Adrenal gland (tissue), 12 donors: ENCODE measurements around the gene KRT81. TPM values are rescaled to one million over a fixed set of nuclear protein-coding genes. Genes with fewer than 3 reads are reported as not detected.

ENCODE experiments used
- DNase-seq, 7 donors: peaks; one replicate each; pipeline ENCODE4 v3.0.0-alpha.2; 2019 to 2020
- H3K27ac ChIP-seq, 5 donors: fragments of 200-600 bp; sonication (generic) in 4 of 5; 1 replicate in 3 of 5; 2 replicates in 2 of 5; pipeline versions ENCODE4 v1.5.1 to v1.8.0; 2016 to 2020; ENCODE audit warnings: mild to moderate bottlenecking in 1 of 5
- H3K27me3 ChIP-seq: fragments of 200-600 bp; 2 replicates; pipeline ENCODE4 v1.8.0; 2021
- H3K36me3 ChIP-seq, 2 donors: fragments of 200-600 bp; replicated peaks in 1 of 2; 1 replicate in 1 of 2; 2 replicates in 1 of 2; pipeline versions ENCODE4 v1.5.1 to v1.8.0; 2018 to 2022
- H3K4me1 ChIP-seq, 2 donors: fragments of 200-600 bp; replicated peaks in 1 of 2; 1 replicate in 1 of 2; 2 replicates in 1 of 2; pipeline versions ENCODE4 v1.5.1 to v1.8.0; 2018 to 2021
- H3K4me3 ChIP-seq, 4 donors: fragments of 200-600 bp; sonication (generic) in 3 of 4; one replicate each; pipeline ENCODE4 v1.5.1; 2016 to 2018
- H3K9me3 ChIP-seq, 3 donors: fragments of 200-600 bp; sonication (generic) in 1 of 3; replicated peaks in 1 of 3; 1 replicate in 2 of 3; 2 replicates in 1 of 3; pipeline versions ENCODE4 v1.5.1 to v1.8.0; 2016 to 2021
- POLR2A ChIP-seq, 2 donors: fragments of 450-650 bp; IDR thresholded peaks; one replicate each; pipeline ENCODE4 v1.6.1; 2017; ENCODE audit warnings: antibody characterized with exemption in 2 of 2, mild to moderate bottlenecking in 2 of 2, moderate library complexity in 1 of 2
- WGBS, 4 donors: extraction: QIAGEN DNeasy Blood & Tissue Kit in 2 of 4; methylation state at CpG; one replicate each; pipeline versions ENCODE4 v1.1.5 to v1.1.7; 2013 to 2017; 5-methylcytosine and 5-hydroxymethylcytosine counted together
- intact Hi-C, 2 donors: fragments of 100-400 bp; cut with DNase I; formaldehyde crosslinking; loops; one replicate each; pipeline versions ENCODE4 v1.14.1 to v1.15.0; 2022 to 2023
- polyA plus RNA-seq, 3 donors: library from polyadenylated mRNA; stranded (reverse); fragments of 200-250 nt in 2 of 3; fragments of 350-450 nt in 1 of 3; fragmentation: Illumina TruSeq in 1 of 3; extraction: RNeasy Lipid Tissue Mini Kit (QIAGEN cat#74804) in 1 of 3; gene quantifications; one replicate each; pipeline ENCODE4 v1.2.3, GENCODE V29; 2013 to 2014
- total RNA-seq, 9 donors: library from RNA; depleted of rRNA in 4 of 9; stranded (reverse); fragments of >200 nt in 4 of 9; fragments of 120-200 nt in 1 of 9; fragmentation: NEBNext Ultra II Directional in 1 of 9; extraction: Animal tissue kit (Norgen Biotek cat#: 25700) in 1 of 9; gene quantifications; one replicate each; pipeline versions ENCODE4 v1.1.0 to v1.2.4, GENCODE V29; 2013 to 2023
- TF ChIP-seq, protein P1 (sequence below), 6 experiments: fragments of 450-650 bp in 4 of 6; fragments of 200-600 bp in 2 of 6; sonication (generic) in 1 of 6; IDR thresholded peaks; 1 replicate in 5 of 6; 2 replicates in 1 of 6; pipeline versions ENCODE4 v1.5.1 to v1.8.0; 2016 to 2021; ENCODE audit warnings: antibody characterized with exemption in 6 of 6, mild to moderate bottlenecking in 2 of 6, moderate library complexity in 1 of 6
- donor health status: healthy with polysubstance abuse.
- donor health status: Bipolar disorder and iron deficiency.
- donor health status: DM: yes; HTN: yes; CAD: no.
- donor health status: DM: no; HTN: no; CAD: no.
- donor health status: DM: no; HTN: no; CAD: no.
- donor health status: DM: yes; HTN: yes; CAD: no.

The KRT81 gene
- total and polyA plus RNA-seq, 12 donors = 0.25 to 0.42 TPM; not detected in 10

DNA sequence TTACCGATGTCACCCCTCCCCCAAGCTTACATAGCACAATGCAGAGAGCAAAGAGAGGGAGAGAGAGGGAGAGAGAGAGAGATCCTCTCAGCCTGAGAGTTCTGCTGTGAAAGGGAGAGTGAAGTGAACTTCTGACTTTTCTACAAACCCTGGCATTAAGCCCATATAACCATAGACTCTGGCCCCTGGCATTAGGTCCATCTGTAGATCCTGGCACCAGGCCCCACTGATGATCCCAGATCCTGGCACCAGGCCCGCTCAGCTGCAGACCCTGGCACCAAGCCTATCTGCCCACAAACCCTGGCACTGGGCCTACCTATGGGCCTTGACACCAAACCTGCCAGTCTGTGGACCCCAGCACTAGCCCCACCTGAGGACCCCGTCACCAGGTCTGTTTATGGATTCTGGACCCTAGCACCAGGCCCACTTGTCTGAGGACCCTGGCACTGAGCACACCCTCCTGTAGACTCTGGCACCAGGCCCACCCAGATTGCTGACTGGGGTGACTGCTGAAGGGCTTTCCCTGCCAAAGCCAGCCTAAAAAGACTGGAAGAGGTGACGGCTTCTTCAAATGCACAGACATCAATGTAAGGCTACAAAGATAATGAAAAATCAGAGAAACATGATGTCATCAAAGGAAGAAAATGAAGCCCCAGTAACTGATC is 44.4 kb upstream of the KRT81 start:
- TF ChIP-seq, protein P1, sequence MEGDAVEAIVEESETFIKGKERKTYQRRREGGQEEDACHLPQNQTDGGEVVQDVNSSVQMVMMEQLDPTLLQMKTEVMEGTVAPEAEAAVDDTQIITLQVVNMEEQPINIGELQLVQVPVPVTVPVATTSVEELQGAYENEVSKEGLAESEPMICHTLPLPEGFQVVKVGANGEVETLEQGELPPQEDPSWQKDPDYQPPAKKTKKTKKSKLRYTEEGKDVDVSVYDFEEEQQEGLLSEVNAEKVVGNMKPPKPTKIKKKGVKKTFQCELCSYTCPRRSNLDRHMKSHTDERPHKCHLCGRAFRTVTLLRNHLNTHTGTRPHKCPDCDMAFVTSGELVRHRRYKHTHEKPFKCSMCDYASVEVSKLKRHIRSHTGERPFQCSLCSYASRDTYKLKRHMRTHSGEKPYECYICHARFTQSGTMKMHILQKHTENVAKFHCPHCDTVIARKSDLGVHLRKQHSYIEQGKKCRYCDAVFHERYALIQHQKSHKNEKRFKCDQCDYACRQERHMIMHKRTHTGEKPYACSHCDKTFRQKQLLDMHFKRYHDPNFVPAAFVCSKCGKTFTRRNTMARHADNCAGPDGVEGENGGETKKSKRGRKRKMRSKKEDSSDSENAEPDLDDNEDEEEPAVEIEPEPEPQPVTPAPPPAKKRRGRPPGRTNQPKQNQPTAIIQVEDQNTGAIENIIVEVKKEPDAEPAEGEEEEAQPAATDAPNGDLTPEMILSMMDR (IDR thresholded peaks at IDR 0.05) = no peak
- TF ChIP-seq POLR2A (IDR thresholded peaks at IDR 0.05) = no peak
- Histone ChIP-seq H3K9me3 (peaks cover 0 to 4% (median 0%) of the 10 kb centered on the region in 3 donors), H3K27ac (no peak overlapping the region), H3K27me3 (no peaks in the 10 kb centered on the region), H3K36me3 (no peaks in the 10 kb centered on the region), H3K4me3 (no peak overlapping the region), H3K4me1 (no peaks in the 10 kb centered on the region)
- intact Hi-C loops = no loop called here
- DNase-seq = no peak
- WGBS, 4 donors = 76 to 84% (median 80%) methylated on average over 3 to 4 of the region's 4 CpGs

DNA sequence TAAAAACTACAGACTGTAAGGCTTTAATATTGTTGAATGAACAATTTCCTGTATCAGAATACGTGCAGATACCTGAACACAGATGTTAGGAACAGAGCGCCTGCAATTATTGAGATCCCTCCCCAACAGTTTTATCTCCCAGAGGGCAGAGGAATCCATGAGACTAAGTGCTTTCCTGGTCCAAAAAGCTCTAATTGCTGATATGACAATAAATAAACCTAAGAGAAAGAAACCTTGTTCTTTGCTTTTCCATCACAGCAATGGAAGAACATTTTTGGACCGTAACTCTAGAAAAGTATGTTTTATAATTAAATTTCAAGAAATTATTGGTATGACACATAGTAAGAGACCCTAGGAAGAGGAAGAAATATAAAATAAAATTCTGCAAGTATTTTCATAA is 42.9 kb upstream of the KRT81 start:
- no peaks in the 10 kb centered on the region for H3K4me1 ChIP-seq
- intact Hi-C loops = no loop called here
- 91 to 93% (median 92%) methylated on average over 3 of the region's 3 CpGs for WGBS, 4 donors
- no peaks in the 10 kb centered on the region for H3K36me3 ChIP-seq
- no peak overlapping the region for H3K4me3 ChIP-seq
- no peaks in the 10 kb centered on the region for H3K27me3 ChIP-seq
- DNase-seq = no peak
- peaks cover 0 to 4% (median 0%) of the 10 kb centered on the region in 3 donors for H3K9me3 ChIP-seq
- TF ChIP-seq POLR2A (IDR thresholded peaks at IDR 0.05) = no peak
- TF ChIP-seq, protein P1 (IDR thresholded peaks at IDR 0.05) = no peak
- no peak overlapping the region for H3K27ac ChIP-seq

DNA sequence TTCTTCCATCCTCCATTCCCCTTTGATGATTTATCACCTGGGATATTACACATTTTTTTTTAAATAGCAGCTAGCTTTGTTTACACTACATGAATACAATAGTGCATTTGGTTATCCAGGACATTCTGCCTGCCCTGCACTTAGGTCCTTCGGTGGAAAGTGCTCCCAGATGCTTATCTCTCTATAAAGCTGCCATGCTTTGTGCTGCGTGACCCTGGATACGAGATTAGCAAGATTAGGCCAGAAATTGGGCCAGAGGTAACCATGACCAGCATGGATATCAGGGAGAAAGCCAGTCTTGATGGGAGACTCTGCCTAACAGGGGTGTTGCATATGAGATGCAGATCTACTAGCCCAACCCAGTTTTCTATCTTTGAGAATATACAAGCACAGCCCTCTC is 42.0 kb upstream of the KRT81 start:
- Histone ChIP-seq H3K4me3 (no peak overlapping the region), H3K36me3 (no peaks in the 10 kb centered on the region), H3K27me3 (peaks cover 1% of the 10 kb centered on the region), H3K27ac (no peak overlapping the region), H3K4me1 (no peaks in the 10 kb centered on the region), H3K9me3 (peaks cover 0 to 4% (median 0%) of the 10 kb centered on the region in 3 donors)
- TF ChIP-seq, protein P1 (IDR thresholded peaks at IDR 0.05) = no peak
- TF ChIP-seq POLR2A (IDR thresholded peaks at IDR 0.05) = no peak
- intact Hi-C loops = no loop called here
- WGBS, 4 donors = 40 to 63% (median 44%) methylated on average over 3 of the region's 3 CpGs
- DNase-seq = no peak

DNA sequence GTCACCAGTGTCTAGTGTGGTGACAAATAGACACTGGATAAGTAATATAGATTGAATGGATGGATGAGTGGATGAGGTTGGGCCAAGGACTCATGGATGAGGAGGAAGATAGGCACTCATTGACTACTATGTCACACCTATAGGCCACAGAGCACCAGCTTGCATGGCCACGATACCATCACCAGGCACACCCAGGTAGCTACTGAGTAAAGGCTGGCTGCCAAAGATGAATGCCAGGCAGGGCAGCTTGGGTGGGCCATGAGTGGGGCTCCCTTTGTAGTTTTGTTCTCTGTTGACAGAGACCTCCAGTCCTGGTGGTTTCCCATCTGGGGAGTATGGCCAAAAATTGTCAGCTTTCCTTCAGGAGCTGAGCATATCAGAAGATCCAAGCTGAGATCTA is 41.0 kb upstream of the KRT81 start:
- Histone ChIP-seq H3K27ac (no peak overlapping the region), H3K4me3 (no peak overlapping the region), H3K9me3 (peaks cover 0 to 4% (median 0%) of the 10 kb centered on the region in 3 donors), H3K4me1 (no peaks in the 10 kb centered on the region), H3K36me3 (no peaks in the 10 kb centered on the region), H3K27me3 (peaks cover 4% of the 10 kb centered on the region)
- WGBS, 4 donors = 86 to 100% (median 94%) methylated on average over 1 of the region's 1 CpG
- intact Hi-C loops = no loop called here
- no peak for DNase-seq
- TF ChIP-seq, protein P1 (IDR thresholded peaks at IDR 0.05) = no peak
